NK-92 (cell line): ENCODE data around the gene ADD1.

Experiments
- DNase-seq: peaks from one replicate; lab custom pipeline; 2025; ENCODE audit not compliant: unreplicated experiment; lab: John Stamatoyannopoulos, UW

Gene ADD1

GRCh38 chr4:2961811-2962441 lies 118.3 kb downstream of the ADD1 start:
- DNase-seq = no peak

GRCh38 chr4:2962614-2963174 lies 119.0 kb downstream of the ADD1 start:
- DNase-seq = no peak

GRCh38 chr4:2963175-2963965 lies 119.7 kb downstream of the ADD1 start, which contains the start of the genes GRK4 and NOP14:
Gene GRK4, plus strand, starts transcription at chr4:2963571. Its CDS starts 500 bp downstream, at chr4:2964071.
Gene NOP14, minus strand, starts transcription at chr4:2963406. Its CDS starts 87 bp downstream, at chr4:2963319.
- peak; percentile 88 for DNase-seq

- DNase-seq = no peak
Observed at GRCh38 chr4:2963966-2964471, 120.4 kb downstream of the ADD1 start.

- DNase-seq = no peak
Observed at GRCh38 chr4:2964706-2965258, 121.1 kb downstream of the ADD1 start.

GRCh38 chr4:2965262-2965661 lies 121.6 kb downstream of the ADD1 start:
- no peak for DNase-seq

GRCh38 chr4:2968381-2968780 lies 124.7 kb downstream of the ADD1 start:
- no peak for DNase-seq

GRCh38 chr4:2971275-2971674 lies 127.6 kb downstream of the ADD1 start:
- DNase-seq = no peak

GRCh38 chr4:2977211-2978088 lies 133.8 kb downstream of the ADD1 start:
- DNase-seq = no peak
